GM12878 (cell line): ENCODE measurements around the gene MITF.

Source experiments
- EGR1 ChIP-seq, 2 experiments: IDR thresholded peaks; 1 replicate in 1 of 2; 2 replicates in 1 of 2; pipeline ENCODE4 v1.6.1; 2011 to 2012; ENCODE audit warnings: low read depth in 2 of 2, low read length in 2 of 2, borderline replicate concordance in 1 of 2, mild to moderate bottlenecking in 1 of 2, moderate library complexity in 1 of 2
- HDAC2 ChIP-seq: fragments of 200-600 bp; sonication (generic); IDR thresholded peaks from 2 replicates; pipeline ENCODE4 v1.6.1; 2017
- NBN ChIP-seq: fragments of 450-650 bp; IDR thresholded peaks from 2 replicates; pipeline ENCODE4 v1.6.1; 2016
- PRDM15 ChIP-seq: fragments of 450-650 bp; formaldehyde crosslinking; IDR thresholded peaks from 2 replicates; pipeline ENCODE4 v1.4.0; 2020; ENCODE audit warnings: mild to moderate bottlenecking, moderate library complexity
- TBL1XR1 ChIP-seq: IDR thresholded peaks from 2 replicates; pipeline ENCODE4 v1.6.1; 2012; ENCODE audit warnings: low read depth, low read length, improper control_type of control experiment
- TCF7 ChIP-seq: IDR thresholded peaks from 2 replicates; pipeline ENCODE4 v1.6.1; 2014; ENCODE audit warnings: antibody characterized with exemption, borderline replicate concordance
- YY1 ChIP-seq: IDR thresholded peaks from 2 replicates; pipeline ENCODE4 v1.6.1; 2011; ENCODE audit warnings: low read depth, mild to moderate bottlenecking, low read length

GRCh38 chr3:69737392-69737791, 1.9 kb upstream of the MITF start:
- TF ChIP-seq PRDM15 (CRISPR knock-in tag) = no peak
- TF ChIP-seq EGR1 (IDR thresholded peaks at IDR 0.05; ENCODE audit: borderline replicate concordance in 1 of 2, low read depth in 2 of 2, low read length in 2 of 2) = no peak
- TF ChIP-seq HDAC2 = no peak
- no peak for TF ChIP-seq YY1
- TF ChIP-seq TCF7 = no peak
- no peak for TF ChIP-seq TBL1XR1
- TF ChIP-seq NBN = no peak
